ENCODE results near the gene TRAPPC12.
"Not testable (repeated sequence)": the region's sequence is repeated elsewhere in the genome, so short reads cannot be mapped to it uniquely, and the experiment has no call there.

TRAPPC12 gene

GRCh38 chr2:3451169-3451568 is 71.7 kb downstream of the TRAPPC12 start:
- no peak overlapping the region for H3K27ac ChIP-seq (ENCODE audit: low read length, poor library complexity, severe bottlenecking)
- no peak overlapping the region for H3K9ac ChIP-seq (ENCODE audit: low read length)
- H2AK5ac ChIP-seq (ENCODE audit: low read length, severe bottlenecking), result no peak overlapping the region
- no peak overlapping the region for H3K4me3 ChIP-seq (ENCODE audit: insufficient read depth in 1 of 2, low read depth in 1 of 2, low read length in 2 of 2)
- no peak overlapping the region for H2BK12ac ChIP-seq (ENCODE audit: low read length in 2 of 2)
- 98% methylated on average over 4 of the region's 4 CpGs for WGBS
- peaks cover 7% of the 10 kb centered on the region for H3K4me1 ChIP-seq (ENCODE audit: control insufficient read depth, insufficient read depth, low read depth, low read length)
- no peak overlapping the region for H2BK120ac ChIP-seq (ENCODE audit: low read depth, low read length)
- H2AFZ ChIP-seq (ENCODE audit: low read depth, low read length), result no peak overlapping the region
- peaks cover 31% of the 10 kb centered on the region for H3K79me1 ChIP-seq (replicated peaks; ENCODE audit: low read length, poor library complexity, severe bottlenecking)
- peaks cover 7% of the 10 kb centered on the region for H3K9me3 ChIP-seq (ENCODE audit: control insufficient read depth, low read length)
- no peak overlapping the region for H4K91ac ChIP-seq (ENCODE audit: low read length)
- no peak overlapping the region for H3K14ac ChIP-seq (ENCODE audit: low read length in 2 of 2)
- H3K4me2 ChIP-seq (ENCODE audit: low read length, poor library complexity, severe bottlenecking), result no peak overlapping the region
- no peak overlapping the region for H3K18ac ChIP-seq (ENCODE audit: low read depth in 1 of 2, low read length in 2 of 2)
- no peak overlapping the region for H2BK15ac ChIP-seq (ENCODE audit: low read depth, poor library complexity, severe bottlenecking)
- no peak overlapping the region for H4K8ac ChIP-seq (ENCODE audit: low read length)
- no peak for DNase-seq
- peaks cover 54 to 71% of the 10 kb centered on the region in 2 experiments for H3K36me3 ChIP-seq (ENCODE audit: control insufficient read depth in 1 of 2, insufficient read depth in 2 of 2, low read depth in 1 of 2, low read length in 2 of 2)
- no peaks in the 10 kb centered on the region for H3K27me3 ChIP-seq (ENCODE audit: control insufficient read depth in 1 of 2, insufficient read depth in 1 of 2, low read length in 2 of 2)
- no peak overlapping the region for H3K23ac ChIP-seq (ENCODE audit: low read length in 2 of 2)
- no peak overlapping the region for H3K4ac ChIP-seq (ENCODE audit: low read depth in 1 of 2, low read length in 2 of 2)
- no peak overlapping the region for H2BK5ac ChIP-seq (ENCODE audit: low read depth, low read length, poor library complexity, severe bottlenecking)

DNA sequence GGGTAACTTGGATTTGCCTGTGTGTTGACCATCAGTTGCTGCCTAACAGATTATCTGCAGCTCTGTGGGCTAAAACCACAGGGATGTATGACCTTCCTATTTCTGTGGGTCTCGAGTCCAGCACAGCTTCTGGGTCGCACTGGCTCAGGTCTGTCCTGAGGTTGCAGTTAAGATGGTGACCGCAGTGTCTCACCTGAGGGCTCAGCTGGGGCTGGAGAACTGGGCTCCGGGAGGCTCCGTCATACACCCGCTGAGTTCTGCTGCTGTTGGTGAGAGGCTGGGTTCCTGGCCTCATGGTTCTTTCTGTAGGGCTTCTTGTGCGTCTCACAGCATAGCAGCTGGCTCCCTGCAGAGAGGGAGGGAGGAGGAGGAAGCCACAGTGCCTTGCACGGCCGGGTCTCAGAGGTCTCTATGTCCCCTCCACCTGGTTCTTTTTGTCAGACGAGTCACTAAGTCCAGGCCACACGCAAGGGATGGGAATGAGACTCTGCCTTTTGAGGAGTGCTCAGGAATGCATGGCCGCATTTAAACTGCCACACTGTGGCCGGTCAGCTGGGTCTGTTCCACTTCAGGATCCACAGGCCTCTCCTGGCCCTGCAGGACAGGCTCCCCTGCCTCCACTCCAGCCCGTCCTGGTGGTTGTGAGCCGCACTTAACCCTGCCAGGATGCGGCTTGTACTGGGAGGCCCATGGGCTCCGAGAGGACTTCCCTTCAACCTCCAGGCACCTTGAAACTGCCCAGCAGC is 72.6 kb downstream of the TRAPPC12 start:
- Histone ChIP-seq H3K27me3 (ENCODE audit: control insufficient read depth in 1 of 2, insufficient read depth in 1 of 2, low read length in 2 of 2) (no peaks in the 10 kb centered on the region), H3K79me1 (replicated peaks; ENCODE audit: low read length, poor library complexity, severe bottlenecking) (peaks cover 30% of the 10 kb centered on the region), H3K9ac (ENCODE audit: low read length) (no peak overlapping the region), H3K36me3 (ENCODE audit: control insufficient read depth in 1 of 2, insufficient read depth in 2 of 2, low read depth in 1 of 2, low read length in 2 of 2) (peaks cover 54 to 71% of the 10 kb centered on the region in 2 experiments), H2AFZ (ENCODE audit: low read depth, low read length) (no peak overlapping the region), H4K91ac (ENCODE audit: low read length) (no peak overlapping the region), H2BK12ac (ENCODE audit: low read length in 2 of 2) (no peak overlapping the region), H3K4me3 (ENCODE audit: insufficient read depth in 1 of 2, low read depth in 1 of 2, low read length in 2 of 2) (no peak overlapping the region), H2BK120ac (ENCODE audit: low read depth, low read length) (no peak overlapping the region), H3K9me3 (ENCODE audit: control insufficient read depth, low read length) (no peaks in the 10 kb centered on the region), H3K14ac (ENCODE audit: low read length in 2 of 2) (no peak overlapping the region), H3K18ac (ENCODE audit: low read depth in 1 of 2, low read length in 2 of 2) (no peak overlapping the region), H3K4ac (ENCODE audit: low read depth in 1 of 2, low read length in 2 of 2) (no peak overlapping the region), H3K4me1 (ENCODE audit: control insufficient read depth, insufficient read depth, low read depth, low read length) (peaks cover 7% of the 10 kb centered on the region), H2AK5ac (ENCODE audit: low read length, severe bottlenecking) (no peak overlapping the region), H3K27ac (ENCODE audit: low read length, poor library complexity, severe bottlenecking) (no peak overlapping the region), H3K4me2 (ENCODE audit: low read length, poor library complexity, severe bottlenecking) (no peak overlapping the region), H4K8ac (ENCODE audit: low read length) (no peak overlapping the region), H2BK15ac (ENCODE audit: low read depth, poor library complexity, severe bottlenecking) (no peak overlapping the region), H2BK5ac (ENCODE audit: low read depth, low read length, poor library complexity, severe bottlenecking) (no peak overlapping the region), H3K23ac (ENCODE audit: low read length in 2 of 2) (no peak overlapping the region)
- no peak for DNase-seq
- WGBS, result 86% methylated on average over 17 of the region's 17 CpGs

- Histone ChIP-seq H3K14ac (ENCODE audit: low read length in 2 of 2) (no peak overlapping the region), H3K4me3 (ENCODE audit: insufficient read depth in 1 of 2, low read depth in 1 of 2, low read length in 2 of 2) (peak overlapping the region in 1 of 2 experiments; percentile 30), H3K4me1 (ENCODE audit: control insufficient read depth, insufficient read depth, low read depth, low read length) (peaks cover 7% of the 10 kb centered on the region), H3K18ac (ENCODE audit: low read depth in 1 of 2, low read length in 2 of 2) (no peak overlapping the region), H3K4ac (ENCODE audit: low read depth in 1 of 2, low read length in 2 of 2) (no peak overlapping the region), H2BK15ac (ENCODE audit: low read depth, poor library complexity, severe bottlenecking) (no peak overlapping the region), H3K9me3 (ENCODE audit: control insufficient read depth, low read length) (no peaks in the 10 kb centered on the region), H2BK5ac (ENCODE audit: low read depth, low read length, poor library complexity, severe bottlenecking) (no peak overlapping the region), H3K9ac (ENCODE audit: low read length) (peak overlapping the region; percentile 18), H2BK120ac (ENCODE audit: low read depth, low read length) (no peak overlapping the region), H3K27ac (ENCODE audit: low read length, poor library complexity, severe bottlenecking) (no peak overlapping the region), H2AK5ac (ENCODE audit: low read length, severe bottlenecking) (no peak overlapping the region), H4K8ac (ENCODE audit: low read length) (no peak overlapping the region), H2BK12ac (ENCODE audit: low read length in 2 of 2) (no peak overlapping the region), H3K79me1 (replicated peaks; ENCODE audit: low read length, poor library complexity, severe bottlenecking) (peaks cover 29% of the 10 kb centered on the region), H4K91ac (ENCODE audit: low read length) (no peak overlapping the region), H3K23ac (ENCODE audit: low read length in 2 of 2) (no peak overlapping the region), H3K36me3 (ENCODE audit: control insufficient read depth in 1 of 2, insufficient read depth in 2 of 2, low read depth in 1 of 2, low read length in 2 of 2) (peaks cover 57 to 71% of the 10 kb centered on the region in 2 experiments), H3K27me3 (ENCODE audit: control insufficient read depth in 1 of 2, insufficient read depth in 1 of 2, low read length in 2 of 2) (no peaks in the 10 kb centered on the region), H2AFZ (ENCODE audit: low read depth, low read length) (no peak overlapping the region), H3K4me2 (ENCODE audit: low read length, poor library complexity, severe bottlenecking) (no peak overlapping the region)
- DNase-seq, result no peak
- 94% methylated on average over 19 of the region's 20 CpGs for WGBS
These were observed 73.9 kb downstream of the TRAPPC12 start for GRCh38 chr2:3453190-3453999.

GRCh38 chr2:3454005-3454404 is 74.5 kb downstream of the TRAPPC12 start:
- H3K23ac ChIP-seq (ENCODE audit: low read length in 2 of 2); H2BK15ac ChIP-seq (ENCODE audit: low read depth, poor library complexity, severe bottlenecking); H3K4me1 ChIP-seq (ENCODE audit: control insufficient read depth, insufficient read depth, low read depth, low read length); H4K91ac ChIP-seq (ENCODE audit: low read length); H2AFZ ChIP-seq (ENCODE audit: low read depth, low read length); H3K27ac ChIP-seq (ENCODE audit: low read length, poor library complexity, severe bottlenecking); H3K4ac ChIP-seq (ENCODE audit: low read depth in 1 of 2, low read length in 2 of 2); H3K18ac ChIP-seq (ENCODE audit: low read depth in 1 of 2, low read length in 2 of 2); H3K4me3 ChIP-seq (ENCODE audit: insufficient read depth in 1 of 2, low read depth in 1 of 2, low read length in 2 of 2); DNase-seq; H2AK5ac ChIP-seq (ENCODE audit: low read length, severe bottlenecking); H4K8ac ChIP-seq (ENCODE audit: low read length); H2BK12ac ChIP-seq (ENCODE audit: low read length in 2 of 2); H3K27me3 ChIP-seq (ENCODE audit: control insufficient read depth in 1 of 2, insufficient read depth in 1 of 2, low read length in 2 of 2); H3K4me2 ChIP-seq (ENCODE audit: low read length, poor library complexity, severe bottlenecking); H3K9me3 ChIP-seq (ENCODE audit: control insufficient read depth, low read length); H2BK120ac ChIP-seq (ENCODE audit: low read depth, low read length); H3K14ac ChIP-seq (ENCODE audit: low read length in 2 of 2); H2BK5ac ChIP-seq (ENCODE audit: low read depth, low read length, poor library complexity, severe bottlenecking): not testable (repeated sequence)
- Histone ChIP-seq H3K9ac (ENCODE audit: low read length) (peak overlapping the region; percentile 18), H3K36me3 (ENCODE audit: control insufficient read depth in 1 of 2, insufficient read depth in 2 of 2, low read depth in 1 of 2, low read length in 2 of 2) (peaks cover 62 to 70% of the 10 kb centered on the region in 2 experiments), H3K79me1 (replicated peaks; ENCODE audit: low read length, poor library complexity, severe bottlenecking) (peaks cover 28% of the 10 kb centered on the region)
- 98% methylated on average over 6 of the region's 6 CpGs for WGBS

Measured in mesenchymal stem cell (in vitro differentiated cells and primary cell).